ENCODE results near the gene ROR2. TPM values are rescaled to one million over a fixed set of nuclear protein-coding genes. Genes with fewer than 3 reads are reported as not detected.

Gene ROR2
- total and polyA plus RNA-seq, 2 of the 8 experiments (the other 6 are each of a cell fraction or from before 2014, with no cell fraction given), result 2.7 to 4.3 TPM

- TF ChIP-seq, protein P1, sequence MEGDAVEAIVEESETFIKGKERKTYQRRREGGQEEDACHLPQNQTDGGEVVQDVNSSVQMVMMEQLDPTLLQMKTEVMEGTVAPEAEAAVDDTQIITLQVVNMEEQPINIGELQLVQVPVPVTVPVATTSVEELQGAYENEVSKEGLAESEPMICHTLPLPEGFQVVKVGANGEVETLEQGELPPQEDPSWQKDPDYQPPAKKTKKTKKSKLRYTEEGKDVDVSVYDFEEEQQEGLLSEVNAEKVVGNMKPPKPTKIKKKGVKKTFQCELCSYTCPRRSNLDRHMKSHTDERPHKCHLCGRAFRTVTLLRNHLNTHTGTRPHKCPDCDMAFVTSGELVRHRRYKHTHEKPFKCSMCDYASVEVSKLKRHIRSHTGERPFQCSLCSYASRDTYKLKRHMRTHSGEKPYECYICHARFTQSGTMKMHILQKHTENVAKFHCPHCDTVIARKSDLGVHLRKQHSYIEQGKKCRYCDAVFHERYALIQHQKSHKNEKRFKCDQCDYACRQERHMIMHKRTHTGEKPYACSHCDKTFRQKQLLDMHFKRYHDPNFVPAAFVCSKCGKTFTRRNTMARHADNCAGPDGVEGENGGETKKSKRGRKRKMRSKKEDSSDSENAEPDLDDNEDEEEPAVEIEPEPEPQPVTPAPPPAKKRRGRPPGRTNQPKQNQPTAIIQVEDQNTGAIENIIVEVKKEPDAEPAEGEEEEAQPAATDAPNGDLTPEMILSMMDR (IDR thresholded peaks at IDR 0.05; ENCODE audit: control extremely low read depth in 1 of 3, insufficient read depth in 1 of 3, low read depth in 1 of 3, low read length in 3 of 3), result no peak
- TF ChIP-seq SP2 (IDR thresholded peaks at IDR 0.05; ENCODE audit: low read length), result no peak
- TF ChIP-seq SIRT6 (IDR thresholded peaks at IDR 0.05; ENCODE audit: low read length), result no peak
- no peak for TF ChIP-seq KDM1A (IDR thresholded peaks at IDR 0.05; ENCODE audit: borderline replicate concordance, low read length)
- no peak for TF ChIP-seq SP4 (IDR thresholded peaks at IDR 0.05; ENCODE audit: low read length)
- TF ChIP-seq HDAC6 (IDR thresholded peaks at IDR 0.05; ENCODE audit: low read depth, low read length), result no peak
Measured at GRCh38 chr9:91855196-91855595, 94.8 kb downstream of the ROR2 start (continued).

All from H1 (cell line).